ENCODE measurements around the gene PGAM5. TPM values are rescaled to one million over a fixed set of nuclear protein-coding genes. Genes with fewer than 3 reads are reported as not detected.

PGAM5 gene
- total RNA-seq, 1 donor from 2014 or later = 80.7 TPM

- intact Hi-C loops (cut with micrococcal nuclease) = no loop called here
- Mint-ChIP-seq H3K27me3 (ENCODE audit: low read depth) (no peaks in the 10 kb centered on the region), H3K4me1 (ENCODE audit: low read depth) (no peaks in the 10 kb centered on the region), H3K4me3 (ENCODE audit: low read depth) (no peak overlapping the region), H3K27ac (no peak overlapping the region), H3K36me3 (ENCODE audit: low read depth) (peaks cover 94% of the 10 kb centered on the region), H3K9me3 (no peaks in the 10 kb centered on the region)
- no peak for DNase-seq (ENCODE audit: low spot score)
Measured at GRCh38 chr12:132729541-132730320, 19.1 kb downstream of the PGAM5 start.

GRCh38 chr12:132730353-132730752 lies 19.7 kb downstream of the PGAM5 start:
- Mint-ChIP-seq H3K27me3 (ENCODE audit: low read depth) (no peaks in the 10 kb centered on the region), H3K9me3 (no peaks in the 10 kb centered on the region), H3K27ac (no peak overlapping the region), H3K4me1 (ENCODE audit: low read depth) (no peaks in the 10 kb centered on the region), H3K36me3 (ENCODE audit: low read depth) (peaks cover 93% of the 10 kb centered on the region), H3K4me3 (ENCODE audit: low read depth) (no peak overlapping the region)
- no peak for DNase-seq (ENCODE audit: low spot score)
- intact Hi-C loops (cut with micrococcal nuclease) = no loop called here

GRCh38 chr12:132731574-132731973 lies 20.9 kb downstream of the PGAM5 start:
- Mint-ChIP-seq H3K9me3 (no peaks in the 10 kb centered on the region), H3K4me3 (ENCODE audit: low read depth) (no peak overlapping the region), H3K4me1 (ENCODE audit: low read depth) (no peaks in the 10 kb centered on the region), H3K36me3 (ENCODE audit: low read depth) (peaks cover 93% of the 10 kb centered on the region), H3K27ac (no peak overlapping the region), H3K27me3 (ENCODE audit: low read depth) (no peaks in the 10 kb centered on the region)
- no peak for DNase-seq (ENCODE audit: low spot score)
- intact Hi-C loops (cut with micrococcal nuclease) = no loop called here

- H3K4me1 Mint-ChIP-seq (ENCODE audit: low read depth) = no peaks in the 10 kb centered on the region
- no peak overlapping the region for H3K4me3 Mint-ChIP-seq (ENCODE audit: low read depth)
- H3K9me3 Mint-ChIP-seq = no peaks in the 10 kb centered on the region
- peaks cover 90% of the 10 kb centered on the region for H3K36me3 Mint-ChIP-seq (ENCODE audit: low read depth)
- no peak for DNase-seq (ENCODE audit: low spot score)
- no peak overlapping the region for H3K27ac Mint-ChIP-seq
- intact Hi-C loops (cut with micrococcal nuclease) = no loop called here
- H3K27me3 Mint-ChIP-seq (ENCODE audit: low read depth) = no peaks in the 10 kb centered on the region
Measured at GRCh38 chr12:132734206-132734605, 23.6 kb downstream of the PGAM5 start.

- peaks cover 93% of the 10 kb centered on the region for H3K36me3 Mint-ChIP-seq (ENCODE audit: low read depth)
- DNase-seq (ENCODE audit: low spot score) = no peak
- H3K4me3 Mint-ChIP-seq (ENCODE audit: low read depth) = no peak overlapping the region
- H3K27me3 Mint-ChIP-seq (ENCODE audit: low read depth) = no peaks in the 10 kb centered on the region
- intact Hi-C loops (cut with micrococcal nuclease) = no loop called here
- H3K4me1 Mint-ChIP-seq (ENCODE audit: low read depth) = no peaks in the 10 kb centered on the region
- H3K27ac Mint-ChIP-seq = no peak overlapping the region
- no peaks in the 10 kb centered on the region for H3K9me3 Mint-ChIP-seq
Measured at GRCh38 chr12:132735496-132735895, 24.9 kb downstream of the PGAM5 start.

- H3K27ac Mint-ChIP-seq = no peak overlapping the region
- peaks cover 93% of the 10 kb centered on the region for H3K36me3 Mint-ChIP-seq (ENCODE audit: low read depth)
- no peaks in the 10 kb centered on the region for H3K27me3 Mint-ChIP-seq (ENCODE audit: low read depth)
- DNase-seq (ENCODE audit: low spot score) = no peak
- H3K9me3 Mint-ChIP-seq = no peaks in the 10 kb centered on the region
- intact Hi-C loops (cut with micrococcal nuclease) = no loop called here
- no peak overlapping the region for H3K4me3 Mint-ChIP-seq (ENCODE audit: low read depth)
- no peaks in the 10 kb centered on the region for H3K4me1 Mint-ChIP-seq (ENCODE audit: low read depth)
Measured at GRCh38 chr12:132736378-132736777, 25.7 kb downstream of the PGAM5 start.

GRCh38 chr12:132736913-132737312 lies 26.3 kb downstream of the PGAM5 start:
- Mint-ChIP-seq H3K9me3 (no peaks in the 10 kb centered on the region), H3K4me1 (ENCODE audit: low read depth) (no peaks in the 10 kb centered on the region), H3K27me3 (ENCODE audit: low read depth) (no peaks in the 10 kb centered on the region), H3K4me3 (ENCODE audit: low read depth) (no peak overlapping the region), H3K27ac (no peak overlapping the region), H3K36me3 (ENCODE audit: low read depth) (peaks cover 93% of the 10 kb centered on the region)
- intact Hi-C loops (cut with micrococcal nuclease) = no loop called here
- no peak for DNase-seq (ENCODE audit: low spot score)

- Mint-ChIP-seq H3K27ac (no peak overlapping the region), H3K4me3 (ENCODE audit: low read depth) (no peak overlapping the region), H3K27me3 (ENCODE audit: low read depth) (no peaks in the 10 kb centered on the region), H3K36me3 (ENCODE audit: low read depth) (peaks cover 94% of the 10 kb centered on the region), H3K4me1 (ENCODE audit: low read depth) (peaks cover 7% of the 10 kb centered on the region), H3K9me3 (no peaks in the 10 kb centered on the region)
- DNase-seq (ENCODE audit: low spot score) = no peak
- intact Hi-C loops (cut with micrococcal nuclease) = no loop called here
Measured at GRCh38 chr12:132739600-132740312, 29.1 kb downstream of the PGAM5 start.

- DNase-seq (ENCODE audit: low spot score) = no peak
- H3K4me3 Mint-ChIP-seq (ENCODE audit: low read depth) = no peak overlapping the region
- no peaks in the 10 kb centered on the region for H3K27me3 Mint-ChIP-seq (ENCODE audit: low read depth)
- H3K9me3 Mint-ChIP-seq = no peaks in the 10 kb centered on the region
- H3K36me3 Mint-ChIP-seq (ENCODE audit: low read depth) = peaks cover 96% of the 10 kb centered on the region
- H3K4me1 Mint-ChIP-seq (ENCODE audit: low read depth) = peaks cover 7% of the 10 kb centered on the region
- intact Hi-C loops (cut with micrococcal nuclease) = no loop called here
- no peak overlapping the region for H3K27ac Mint-ChIP-seq
Measured at GRCh38 chr12:132740313-132740646, 29.6 kb downstream of the PGAM5 start.

GRCh38 chr12:132740652-132741051 lies 30.0 kb downstream of the PGAM5 start:
- DNase-seq (ENCODE audit: low spot score) = no peak
- intact Hi-C loops (cut with micrococcal nuclease) = no loop called here
- no peak overlapping the region for H3K27ac Mint-ChIP-seq
- H3K4me1 Mint-ChIP-seq (ENCODE audit: low read depth) = peaks cover 7% of the 10 kb centered on the region
- H3K27me3 Mint-ChIP-seq (ENCODE audit: low read depth) = no peaks in the 10 kb centered on the region
- H3K4me3 Mint-ChIP-seq (ENCODE audit: low read depth) = no peak overlapping the region
- H3K9me3 Mint-ChIP-seq = no peaks in the 10 kb centered on the region
- peaks cover 96% of the 10 kb centered on the region for H3K36me3 Mint-ChIP-seq (ENCODE audit: low read depth)

GRCh38 chr12:132741620-132742019 lies 31.0 kb downstream of the PGAM5 start:
- Mint-ChIP-seq H3K4me1 (ENCODE audit: low read depth) (peaks cover 7% of the 10 kb centered on the region), H3K27ac (no peak overlapping the region), H3K4me3 (ENCODE audit: low read depth) (no peak overlapping the region)

GRCh38 chr12:132743831-132744230 lies 33.2 kb downstream of the PGAM5 start:
- H3K4me3 Mint-ChIP-seq (ENCODE audit: low read depth) = no peak overlapping the region
- H3K36me3 Mint-ChIP-seq (ENCODE audit: low read depth) = peaks cover 98% of the 10 kb centered on the region
- no peaks in the 10 kb centered on the region for H3K9me3 Mint-ChIP-seq
- intact Hi-C loops (cut with micrococcal nuclease) = no loop called here
- no peak overlapping the region for H3K27ac Mint-ChIP-seq
- no peaks in the 10 kb centered on the region for H3K27me3 Mint-ChIP-seq (ENCODE audit: low read depth)
- H3K4me1 Mint-ChIP-seq (ENCODE audit: low read depth) = peaks cover 7% of the 10 kb centered on the region
- no peak for DNase-seq (ENCODE audit: low spot score)

More at GRCh38 chr12:132741620-132742019, 31.0 kb downstream of the PGAM5 start:
- intact Hi-C loops (cut with micrococcal nuclease) = no loop called here
- peaks cover 94% of the 10 kb centered on the region for H3K36me3 Mint-ChIP-seq (ENCODE audit: low read depth)
- H3K9me3 Mint-ChIP-seq = no peaks in the 10 kb centered on the region
- DNase-seq (ENCODE audit: low spot score) = no peak
- no peaks in the 10 kb centered on the region for H3K27me3 Mint-ChIP-seq (ENCODE audit: low read depth)

- Mint-ChIP-seq H3K9me3 (no peaks in the 10 kb centered on the region), H3K4me1 (ENCODE audit: low read depth) (peaks cover 7% of the 10 kb centered on the region), H3K4me3 (ENCODE audit: low read depth) (no peak overlapping the region), H3K27ac (no peak overlapping the region), H3K27me3 (ENCODE audit: low read depth) (no peaks in the 10 kb centered on the region), H3K36me3 (ENCODE audit: low read depth) (peaks cover 90% of the 10 kb centered on the region)
- intact Hi-C loops (cut with micrococcal nuclease) = no loop called here
- DNase-seq (ENCODE audit: low spot score) = no peak
Measured at GRCh38 chr12:132746613-132747012, 36.0 kb downstream of the PGAM5 start.

All from activated T-helper 2 cell treated with anti-CD3 and anti-CD28 coated beads, Interferon-gamma antibody, Interleukin-2, Interleukin-4, amounts not matched to agents 10 μg/mL and 5 μg/mL and 100 μg/mL, durations not matched to agents 14 hours and 24 hours and 36 hours (primary cell).